Neural progenitor cell (in vitro differentiated cells): ENCODE measurements around the gene ODF2.

ENCODE experiments used
- EZH2 ChIP-seq: fragments of 200-600 bp; sonication (generic); IDR thresholded peaks from 2 replicates; pipeline ENCODE4 v1.6.1; 2017; ENCODE audit warnings: antibody characterized with exemption, mild to moderate bottlenecking, moderate library complexity
- EZH2phosphoT487 ChIP-seq: fragments of 200-600 bp; sonication (generic); IDR thresholded peaks from 2 replicates; pipeline ENCODE4 v1.6.1; 2017; ENCODE audit warnings: antibody characterized with exemption
- TF ChIP-seq, protein P1 (sequence below): fragments of 200-600 bp; sonication (generic); IDR thresholded peaks from 2 replicates; pipeline ENCODE4 v1.5.1; 2017; ENCODE audit warnings: antibody characterized with exemption, mild to moderate bottlenecking

DNA sequence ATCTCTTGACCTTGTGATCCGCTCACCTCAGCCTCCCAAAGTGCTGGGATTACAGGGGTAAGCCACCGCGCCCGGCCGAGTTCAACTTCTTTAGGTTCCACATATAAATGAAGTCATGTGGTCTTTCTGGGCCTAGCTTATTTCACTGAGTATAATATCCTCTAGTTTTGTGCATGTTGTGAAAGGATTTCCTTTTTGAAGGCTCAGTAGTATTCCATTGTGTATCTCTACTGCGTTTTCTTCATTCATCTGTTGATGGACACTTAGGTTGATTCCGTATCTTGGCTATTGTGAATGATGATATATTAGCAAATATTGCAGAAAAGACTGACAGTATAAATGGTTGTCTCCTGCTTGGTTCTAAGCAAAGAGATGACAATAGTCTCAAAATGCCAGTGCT is 20.1 kb downstream of the ODF2 start:
- TF ChIP-seq, protein P1, sequence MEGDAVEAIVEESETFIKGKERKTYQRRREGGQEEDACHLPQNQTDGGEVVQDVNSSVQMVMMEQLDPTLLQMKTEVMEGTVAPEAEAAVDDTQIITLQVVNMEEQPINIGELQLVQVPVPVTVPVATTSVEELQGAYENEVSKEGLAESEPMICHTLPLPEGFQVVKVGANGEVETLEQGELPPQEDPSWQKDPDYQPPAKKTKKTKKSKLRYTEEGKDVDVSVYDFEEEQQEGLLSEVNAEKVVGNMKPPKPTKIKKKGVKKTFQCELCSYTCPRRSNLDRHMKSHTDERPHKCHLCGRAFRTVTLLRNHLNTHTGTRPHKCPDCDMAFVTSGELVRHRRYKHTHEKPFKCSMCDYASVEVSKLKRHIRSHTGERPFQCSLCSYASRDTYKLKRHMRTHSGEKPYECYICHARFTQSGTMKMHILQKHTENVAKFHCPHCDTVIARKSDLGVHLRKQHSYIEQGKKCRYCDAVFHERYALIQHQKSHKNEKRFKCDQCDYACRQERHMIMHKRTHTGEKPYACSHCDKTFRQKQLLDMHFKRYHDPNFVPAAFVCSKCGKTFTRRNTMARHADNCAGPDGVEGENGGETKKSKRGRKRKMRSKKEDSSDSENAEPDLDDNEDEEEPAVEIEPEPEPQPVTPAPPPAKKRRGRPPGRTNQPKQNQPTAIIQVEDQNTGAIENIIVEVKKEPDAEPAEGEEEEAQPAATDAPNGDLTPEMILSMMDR: no peak
- TF ChIP-seq EZH2: no peak
- no peak for TF ChIP-seq EZH2phosphoT487
